Fibroblast of lung (primary cell): ENCODE results near the gene KIF17. TPM values are rescaled to one million over a fixed set of nuclear protein-coding genes. Genes with fewer than 3 reads are reported as not detected.

Experiments used
- DNase-seq, 2 donors: peaks; one replicate each; pipeline versions ENCODE4 v3.0.0 to v3.0.0-alpha.2; 2010; ENCODE audit warnings: low read depth in 2 of 2
- H2AFZ ChIP-seq: 2 replicates; pipeline ENCODE4 v1.5.1; 2012; ENCODE audit warnings: low read length, control low read depth, inconsistent platforms
- H3K27ac ChIP-seq: 2 replicates; pipeline ENCODE4 v1.5.1; 2011; ENCODE audit warnings: low read length, control low read depth; ENCODE audit not compliant: insufficient read depth
- H3K27me3 ChIP-seq: 2 replicates; pipeline ENCODE4 v1.5.1; 2011; ENCODE audit warnings: mild to moderate bottlenecking, low read length; ENCODE audit not compliant: control insufficient read depth, insufficient read depth
- H3K36me3 ChIP-seq: 2 replicates; pipeline ENCODE4 v1.5.1; 2011; ENCODE audit warnings: low read length; ENCODE audit not compliant: control insufficient read depth, insufficient read depth
- H3K4me1 ChIP-seq: 2 replicates; pipeline ENCODE4 v1.5.1; 2011; ENCODE audit warnings: low read length; ENCODE audit not compliant: control insufficient read depth, insufficient read depth; ENCODE audit errors: extremely low read depth
- H3K4me2 ChIP-seq: 2 replicates; pipeline ENCODE4 v1.5.1; 2011; ENCODE audit warnings: low read length, control low read depth; ENCODE audit not compliant: insufficient read depth; ENCODE audit errors: extremely low read depth
- H3K4me3 ChIP-seq, 4 experiments: fragments of 200-600 bp in 1 of 4; sonication (generic) in 1 of 4; replicated peaks in 1 of 4; 2 replicates each; pipeline ENCODE4 v1.5.1; 2011 to 2016; ENCODE audit warnings: low read length in 4 of 4, low read depth in 3 of 4, mild to moderate bottlenecking in 3 of 4, control low read depth in 2 of 4, inconsistent platforms in 1 of 4, mixed read lengths in 1 of 4; ENCODE audit not compliant: insufficient read depth in 1 of 4; ENCODE audit errors: control extremely low read depth in 1 of 4
- H3K79me2 ChIP-seq: 2 replicates; pipeline ENCODE4 v1.5.1; 2012; ENCODE audit warnings: mild to moderate bottlenecking, low read length, inconsistent platforms; ENCODE audit not compliant: control insufficient read depth, insufficient read depth
- H3K9ac ChIP-seq: 2 replicates; pipeline ENCODE4 v1.5.1; 2011; ENCODE audit warnings: mild to moderate bottlenecking, low read length, control low read depth; ENCODE audit not compliant: insufficient read depth
- H3K9me3 ChIP-seq: 2 replicates; pipeline ENCODE4 v1.5.1; 2012; ENCODE audit warnings: low read depth, low read length; ENCODE audit not compliant: control insufficient read depth, insufficient read depth
- H4K20me1 ChIP-seq: 2 replicates; pipeline ENCODE4 v1.5.1; 2011; ENCODE audit warnings: low read length; ENCODE audit not compliant: control insufficient read depth, insufficient read depth; ENCODE audit errors: extremely low read depth
- EZH2 ChIP-seq: IDR thresholded peaks from 2 replicates; pipeline ENCODE4 v1.5.1; 2012; ENCODE audit warnings: low read length, control low read depth, mild to moderate bottlenecking; ENCODE audit errors: missing control alignments
- polyA plus RNA-seq, 2 donors: library from polyadenylated mRNA; depleted of rRNA in 1 of 2; stranded (reverse) in 1 of 2; unstranded in 1 of 2; fragments of >200 nt; gene quantifications; 2 replicates each; pipeline ENCODE4 v1.2.1, GENCODE V29; 2011 to 2012; ENCODE audit warnings: missing spikeins in 1 of 2
- total RNA-seq: library from RNA; depleted of rRNA; stranded (reverse); fragments of >200 nt; gene quantifications from 2 replicates; pipeline ENCODE4 v1.2.1, GENCODE V29; 2014
- TF ChIP-seq, protein P1 (sequence below), 2 donors: IDR thresholded peaks in 1 of 2; conservative IDR thresholded peaks in 1 of 2; 1 replicate in 1 of 2; 2 replicates in 1 of 2; pipeline ENCODE4 v1.5.1; 2011 to 2012; ENCODE audit warnings: low read length in 2 of 2, control low read depth in 1 of 2, inconsistent platforms in 1 of 2, low read depth in 1 of 2, mild to moderate bottlenecking in 1 of 2

KIF17 gene
- total and polyA plus RNA-seq, 2 donors (not counting 1 experiment from before 2014, with no cell fraction given), result 1.8 to 3.0 TPM

DNA sequence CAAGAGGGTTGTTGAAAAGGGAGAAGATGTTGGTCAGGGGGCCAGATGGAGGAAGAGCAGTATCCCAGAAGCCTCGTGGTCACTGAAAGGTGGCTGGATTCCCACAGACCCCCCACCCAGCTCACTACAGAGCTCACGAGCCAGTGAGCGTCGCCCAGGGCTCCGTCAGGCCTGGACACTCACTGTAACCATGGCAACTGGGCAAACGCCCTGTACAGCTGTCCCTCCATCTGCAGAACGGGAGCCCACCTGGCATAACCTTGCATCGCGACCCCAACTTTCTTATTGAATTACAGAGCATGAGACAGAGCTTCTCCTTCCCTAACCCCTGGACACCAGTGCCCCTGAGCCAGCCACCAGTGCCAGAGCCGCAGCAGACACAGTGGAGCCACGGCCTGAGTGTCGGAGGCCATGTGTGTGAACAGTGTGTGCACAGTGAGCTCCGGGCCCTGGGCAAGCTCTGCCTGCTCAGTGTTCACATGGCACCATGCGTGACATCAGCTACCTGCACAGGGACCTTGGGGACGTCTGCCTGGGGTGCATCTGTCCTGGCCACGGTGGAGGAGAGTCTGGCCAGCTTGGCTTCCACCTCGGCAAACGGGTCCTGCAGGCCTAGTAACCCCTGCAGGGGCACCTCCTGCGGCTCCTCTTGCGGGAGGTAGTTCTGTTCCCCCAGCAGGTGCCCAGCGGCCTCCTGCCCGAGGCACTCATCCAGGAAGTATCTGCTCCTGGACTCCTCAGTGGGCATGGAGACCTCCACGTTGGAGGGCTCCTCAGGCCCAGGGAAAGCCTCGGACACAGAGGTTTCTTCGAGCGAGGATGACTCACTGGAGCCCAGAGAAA, 30.7 kb downstream of the KIF17 start:
- no peaks in the 10 kb centered on the region for H3K9me3 ChIP-seq
- no peaks in the 10 kb centered on the region for H3K79me2 ChIP-seq
- no peak overlapping the region for H3K4me2 ChIP-seq
- H3K27me3 ChIP-seq, result no peaks in the 10 kb centered on the region
- no peaks in the 10 kb centered on the region for H4K20me1 ChIP-seq
- H3K4me1 ChIP-seq, result no peaks in the 10 kb centered on the region
- H3K9ac ChIP-seq, result no peak overlapping the region
- H2AFZ ChIP-seq, result no peak overlapping the region
- no peak for TF ChIP-seq EZH2
- TF ChIP-seq, protein P1, sequence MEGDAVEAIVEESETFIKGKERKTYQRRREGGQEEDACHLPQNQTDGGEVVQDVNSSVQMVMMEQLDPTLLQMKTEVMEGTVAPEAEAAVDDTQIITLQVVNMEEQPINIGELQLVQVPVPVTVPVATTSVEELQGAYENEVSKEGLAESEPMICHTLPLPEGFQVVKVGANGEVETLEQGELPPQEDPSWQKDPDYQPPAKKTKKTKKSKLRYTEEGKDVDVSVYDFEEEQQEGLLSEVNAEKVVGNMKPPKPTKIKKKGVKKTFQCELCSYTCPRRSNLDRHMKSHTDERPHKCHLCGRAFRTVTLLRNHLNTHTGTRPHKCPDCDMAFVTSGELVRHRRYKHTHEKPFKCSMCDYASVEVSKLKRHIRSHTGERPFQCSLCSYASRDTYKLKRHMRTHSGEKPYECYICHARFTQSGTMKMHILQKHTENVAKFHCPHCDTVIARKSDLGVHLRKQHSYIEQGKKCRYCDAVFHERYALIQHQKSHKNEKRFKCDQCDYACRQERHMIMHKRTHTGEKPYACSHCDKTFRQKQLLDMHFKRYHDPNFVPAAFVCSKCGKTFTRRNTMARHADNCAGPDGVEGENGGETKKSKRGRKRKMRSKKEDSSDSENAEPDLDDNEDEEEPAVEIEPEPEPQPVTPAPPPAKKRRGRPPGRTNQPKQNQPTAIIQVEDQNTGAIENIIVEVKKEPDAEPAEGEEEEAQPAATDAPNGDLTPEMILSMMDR (conservative IDR thresholded peaks at IDR 0.05 in 1 of 2, IDR thresholded peaks at IDR 0.05 in 1 of 2; ENCODE audit: low read depth in 1 of 2, low read length in 2 of 2), result no peak
- DNase-seq, result no peak
- H3K4me3 ChIP-seq, result no peak overlapping the region
- H3K36me3 ChIP-seq, result no peaks in the 10 kb centered on the region
- H3K27ac ChIP-seq, result no peak overlapping the region

DNA sequence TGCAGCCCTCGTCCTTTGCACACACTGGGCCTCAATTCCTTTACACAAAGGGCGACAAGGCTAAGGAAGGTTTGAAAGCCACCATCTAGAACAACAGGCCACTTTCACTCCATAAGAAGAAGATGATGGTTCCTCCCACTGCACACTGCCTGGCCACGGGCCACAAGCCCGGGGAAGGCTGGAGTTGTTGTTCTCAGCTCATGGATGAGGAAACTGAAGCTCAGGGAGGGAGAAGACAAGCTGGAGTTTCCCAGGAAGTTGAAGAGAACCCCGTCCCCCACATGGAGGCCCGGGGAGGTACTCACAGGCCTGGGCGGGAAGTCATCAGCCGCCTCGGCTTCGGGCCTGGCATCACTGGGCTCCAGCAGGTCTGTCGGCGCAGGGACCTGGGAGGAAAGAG, 32.1 kb downstream of the KIF17 start:
- no peak for DNase-seq
- TF ChIP-seq, protein P1 (conservative IDR thresholded peaks at IDR 0.05 in 1 of 2, IDR thresholded peaks at IDR 0.05 in 1 of 2; ENCODE audit: low read depth in 1 of 2, low read length in 2 of 2), result no peak
- TF ChIP-seq EZH2, result no peak
- no peaks in the 10 kb centered on the region for H3K27me3 ChIP-seq
- H3K4me2 ChIP-seq, result no peak overlapping the region
- no peaks in the 10 kb centered on the region for H3K9me3 ChIP-seq
- H3K9ac ChIP-seq, result no peak overlapping the region
- no peak overlapping the region for H3K27ac ChIP-seq
- no peak overlapping the region for H3K4me3 ChIP-seq
- H3K4me1 ChIP-seq, result no peaks in the 10 kb centered on the region
- no peak overlapping the region for H2AFZ ChIP-seq
- H3K36me3 ChIP-seq, result no peaks in the 10 kb centered on the region
- H4K20me1 ChIP-seq, result no peaks in the 10 kb centered on the region
- no peaks in the 10 kb centered on the region for H3K79me2 ChIP-seq

DNA sequence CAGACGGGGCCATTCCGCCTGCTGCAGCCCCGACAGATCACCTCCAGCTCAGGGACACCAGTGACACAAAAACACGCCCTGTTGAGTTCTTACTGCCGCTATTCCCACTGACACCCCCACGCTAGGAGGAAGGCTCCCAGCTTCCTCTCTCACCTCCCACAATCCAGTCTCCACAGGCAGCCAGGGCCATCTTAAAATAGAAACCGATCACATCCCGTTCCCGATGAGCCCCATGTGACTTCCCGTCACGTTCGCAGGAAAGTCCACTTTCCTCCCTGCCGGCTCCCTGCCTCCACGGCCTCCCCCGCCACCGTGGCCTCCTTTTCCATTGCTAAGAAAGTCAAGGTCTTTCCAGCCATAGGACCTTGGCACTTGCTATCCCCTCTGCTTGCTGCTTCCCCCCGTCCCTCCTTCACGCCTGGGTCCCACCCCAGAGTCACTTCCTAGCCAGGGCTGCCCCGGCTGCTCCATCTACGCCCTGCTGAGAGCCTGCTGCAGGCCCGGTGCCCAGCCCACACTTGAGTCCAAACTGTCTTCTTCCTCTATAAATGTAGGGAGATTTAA, 32.6 kb downstream of the KIF17 start:
- Histone ChIP-seq H4K20me1 (no peaks in the 10 kb centered on the region), H2AFZ (peak overlapping the region; percentile 5), H3K9ac (no peak overlapping the region), H3K4me3 (no peak overlapping the region), H3K27me3 (no peaks in the 10 kb centered on the region), H3K4me2 (no peak overlapping the region), H3K4me1 (no peaks in the 10 kb centered on the region), H3K36me3 (no peaks in the 10 kb centered on the region), H3K9me3 (no peaks in the 10 kb centered on the region), H3K79me2 (no peaks in the 10 kb centered on the region), H3K27ac (no peak overlapping the region)
- DNase-seq, result no peak
- no peak for TF ChIP-seq EZH2
- TF ChIP-seq, protein P1 (conservative IDR thresholded peaks at IDR 0.05 in 1 of 2, IDR thresholded peaks at IDR 0.05 in 1 of 2; ENCODE audit: low read depth in 1 of 2, low read length in 2 of 2), result no peak
